PC-3 (cell line): Measurements from ENCODE around the gene SH3RF3.

ENCODE experiments used
- EZH2 ChIP-seq: fragments of 300-600 bp; sonication (generic); IDR thresholded peaks from one replicate; pipeline ENCODE4 v1.6.1; 2017; ENCODE audit warnings: antibody characterized with exemption, mild to moderate bottlenecking, low read length; ENCODE audit not compliant: unreplicated experiment
- TF ChIP-seq, protein P1 (sequence below): fragments of 300-600 bp; sonication (generic); conservative IDR thresholded peaks from 2 replicates; pipeline ENCODE4 v1.5.1; 2017; ENCODE audit warnings: antibody characterized with exemption, low read depth, mild to moderate bottlenecking, low read length

DNA sequence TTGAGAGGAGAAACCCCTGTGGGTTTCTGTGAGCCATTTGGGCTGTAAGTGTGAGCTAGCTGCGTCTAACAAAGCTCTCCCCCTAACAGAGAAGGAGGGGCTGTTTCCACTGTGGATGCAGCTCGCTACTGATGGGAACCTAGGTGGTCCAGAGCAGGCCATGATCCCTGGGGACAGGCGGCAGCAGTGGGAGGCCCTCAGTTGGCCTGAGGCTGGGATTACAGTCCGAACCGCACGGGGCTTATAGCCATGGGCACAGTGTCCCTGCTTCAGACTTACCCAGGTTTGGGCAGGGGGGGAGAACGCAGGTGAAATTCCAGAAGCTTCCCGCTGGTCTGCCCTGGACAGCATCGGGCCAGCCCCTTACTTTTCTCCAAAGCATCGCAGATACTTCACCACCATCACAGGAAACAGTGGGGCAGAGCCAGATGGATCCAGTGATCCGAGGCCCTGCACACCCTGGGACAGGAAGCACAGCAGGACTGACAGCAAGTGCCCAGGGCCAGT is 345.4 kb downstream of the SH3RF3 start:
- TF ChIP-seq, protein P1, sequence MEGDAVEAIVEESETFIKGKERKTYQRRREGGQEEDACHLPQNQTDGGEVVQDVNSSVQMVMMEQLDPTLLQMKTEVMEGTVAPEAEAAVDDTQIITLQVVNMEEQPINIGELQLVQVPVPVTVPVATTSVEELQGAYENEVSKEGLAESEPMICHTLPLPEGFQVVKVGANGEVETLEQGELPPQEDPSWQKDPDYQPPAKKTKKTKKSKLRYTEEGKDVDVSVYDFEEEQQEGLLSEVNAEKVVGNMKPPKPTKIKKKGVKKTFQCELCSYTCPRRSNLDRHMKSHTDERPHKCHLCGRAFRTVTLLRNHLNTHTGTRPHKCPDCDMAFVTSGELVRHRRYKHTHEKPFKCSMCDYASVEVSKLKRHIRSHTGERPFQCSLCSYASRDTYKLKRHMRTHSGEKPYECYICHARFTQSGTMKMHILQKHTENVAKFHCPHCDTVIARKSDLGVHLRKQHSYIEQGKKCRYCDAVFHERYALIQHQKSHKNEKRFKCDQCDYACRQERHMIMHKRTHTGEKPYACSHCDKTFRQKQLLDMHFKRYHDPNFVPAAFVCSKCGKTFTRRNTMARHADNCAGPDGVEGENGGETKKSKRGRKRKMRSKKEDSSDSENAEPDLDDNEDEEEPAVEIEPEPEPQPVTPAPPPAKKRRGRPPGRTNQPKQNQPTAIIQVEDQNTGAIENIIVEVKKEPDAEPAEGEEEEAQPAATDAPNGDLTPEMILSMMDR = no peak
- no peak for TF ChIP-seq EZH2
